GM23248 (cell line): ENCODE measurements around the gene CTBP2. TPM values are rescaled to one million over a fixed set of nuclear protein-coding genes. Genes with fewer than 3 reads are reported as not detected.

Experiments used
- DNase-seq: peaks from one replicate; pipeline ENCODE4 v3.0.0-alpha.2; 2015
- H2AFZ ChIP-seq: fragments of 200-600 bp; sonication (generic); 2 replicates; pipeline ENCODE4 v1.6.1; 2016; ENCODE audit warnings: antibody characterized with exemption
- H3F3A ChIP-seq: fragments of 200-600 bp; sonication (generic); 2 replicates; pipeline ENCODE4 v1.6.1; 2016; ENCODE audit warnings: mild to moderate bottlenecking, antibody characterized with exemption, mixed run types; ENCODE audit not compliant: insufficient read depth
- H3K27ac ChIP-seq: fragments of 200-600 bp; sonication (generic); 2 replicates; pipeline ENCODE4 v1.5.1; 2016; ENCODE audit warnings: mild to moderate bottlenecking
- H3K27me3 ChIP-seq: fragments of 200-600 bp; sonication (generic); replicated peaks from 2 replicates; pipeline ENCODE4 v1.6.1; 2016; ENCODE audit warnings: mild to moderate bottlenecking; ENCODE audit not compliant: insufficient read depth
- H3K36me3 ChIP-seq: fragments of 200-600 bp; sonication (generic); 2 replicates; pipeline ENCODE4 v1.6.1; 2016; ENCODE audit warnings: low read depth, mild to moderate bottlenecking
- H3K4me1 ChIP-seq: fragments of 200-600 bp; sonication (generic); 2 replicates; pipeline ENCODE4 v1.6.1; 2016; ENCODE audit warnings: mild to moderate bottlenecking; ENCODE audit not compliant: insufficient read depth
- H3K4me2 ChIP-seq: fragments of 200-600 bp; sonication (generic); one replicate; pipeline ENCODE4 v1.6.1; 2016; ENCODE audit warnings: mild to moderate bottlenecking; ENCODE audit not compliant: unreplicated experiment
- H3K4me3 ChIP-seq: fragments of 200-600 bp; sonication (generic); 2 replicates; pipeline ENCODE4 v1.5.1; 2016; ENCODE audit warnings: mild to moderate bottlenecking
- H3K79me2 ChIP-seq: fragments of 200-600 bp; sonication (generic); 2 replicates; pipeline ENCODE4 v1.6.1; 2016; ENCODE audit warnings: mild to moderate bottlenecking; ENCODE audit not compliant: insufficient read depth
- H3K9ac ChIP-seq: fragments of 200-600 bp; sonication (generic); 2 replicates; pipeline ENCODE4 v1.6.1; 2016; ENCODE audit warnings: mild to moderate bottlenecking
- H3K9me2 ChIP-seq: fragments of 200-600 bp; sonication (generic); 2 replicates; pipeline ENCODE4 v1.6.1; 2016; ENCODE audit warnings: mixed run types, mild to moderate bottlenecking, moderate library complexity; ENCODE audit not compliant: insufficient read depth
- H3K9me3 ChIP-seq: fragments of 200-600 bp; sonication (generic); one replicate; pipeline ENCODE4 v1.6.1; 2017; ENCODE audit warnings: low read depth
- H4K20me1 ChIP-seq: fragments of 200-600 bp; sonication (generic); 2 replicates; pipeline ENCODE4 v1.6.0; 2016; ENCODE audit not compliant: insufficient read depth
- EZH2 ChIP-seq: fragments of 200-600 bp; sonication (generic); IDR thresholded peaks from 2 replicates; pipeline ENCODE4 v1.6.1; 2018; ENCODE audit warnings: antibody characterized with exemption, mild to moderate bottlenecking; ENCODE audit not compliant: insufficient read depth, poor library complexity, severe bottlenecking
- EZH2phosphoT487 ChIP-seq: fragments of 200-600 bp; sonication (generic); IDR thresholded peaks from 2 replicates; pipeline ENCODE4 v1.6.1; 2018; ENCODE audit warnings: antibody characterized with exemption, moderate library complexity, mild to moderate bottlenecking, low read depth; ENCODE audit not compliant: insufficient read depth
- WGBS, 2 experiments: methylation state at CpG; one replicate each; pipeline ENCODE4 v1.1.6; 2015 to 2017; ENCODE audit warnings: low lambda C conversion rate in 2 of 2, low coverage in 1 of 2; ENCODE audit errors: missing lambda C conversion rate in 2 of 2; 5-methylcytosine and 5-hydroxymethylcytosine counted together
- in situ Hi-C: fragments of 300-500 bp; cut with MboI; formaldehyde crosslinking; loops from 2 replicates; pipeline ENCODE4 v1.15.0; 2020
- polyA plus RNA-seq: library from polyadenylated mRNA; unstranded; fragments of >200 nt; fragmentation: Nextera tagmentation; extraction: Ambion mirVana; gene quantifications from 2 replicates; pipeline ENCODE4 v1.2.1, GENCODE V29; 2016
- total RNA-seq: library from RNA; depleted of rRNA; stranded (reverse); fragments of >200 nt; shearing (Covaris generic); gene quantifications from 2 replicates; pipeline ENCODE4 v1.2.3, GENCODE V29; 2014

The CTBP2 gene
- total and polyA plus RNA-seq, 2 experiments from 2014 or later: 52.0 to 65.5 TPM

- 60 to 65% methylated on average over 5 of the region's 5 CpGs for WGBS, 2 experiments
- Histone ChIP-seq H2AFZ (no peak overlapping the region), H3K79me2 (no peaks in the 10 kb centered on the region), H4K20me1 (no peaks in the 10 kb centered on the region), H3K9ac (no peak overlapping the region), H3F3A (no peaks in the 10 kb centered on the region), H3K27me3 (no peaks in the 10 kb centered on the region; the same call in 1 of the 2 replicates), H3K36me3 (no peaks in the 10 kb centered on the region), H3K4me2 (no peak overlapping the region), H3K27ac (no peak overlapping the region), H3K9me3 (no peaks in the 10 kb centered on the region), H3K9me2 (no peaks in the 10 kb centered on the region), H3K4me1 (no peaks in the 10 kb centered on the region), H3K4me3 (no peak overlapping the region)
- DNase-seq: peak; percentile 42
- in situ Hi-C loops: no loop called here
- TF ChIP-seq EZH2phosphoT487: no peak
- TF ChIP-seq EZH2: no peak
Observed at GRCh38 chr10:125201108-125201524, 40.8 kb upstream of the CTBP2 start.

GRCh38 chr10:125200396-125200795 lies 40.0 kb upstream of the CTBP2 start:
- Histone ChIP-seq H3K27me3 (no peaks in the 10 kb centered on the region; the same call in 1 of the 2 replicates), H3F3A (no peaks in the 10 kb centered on the region), H3K27ac (no peak overlapping the region), H3K79me2 (no peaks in the 10 kb centered on the region), H3K9me3 (no peaks in the 10 kb centered on the region), H3K4me1 (no peaks in the 10 kb centered on the region), H3K4me2 (no peak overlapping the region), H3K9me2 (no peaks in the 10 kb centered on the region), H3K9ac (no peak overlapping the region), H3K4me3 (no peak overlapping the region), H3K36me3 (no peaks in the 10 kb centered on the region), H2AFZ (no peak overlapping the region), H4K20me1 (no peaks in the 10 kb centered on the region)
- no peak for DNase-seq
- TF ChIP-seq EZH2phosphoT487: no peak
- TF ChIP-seq EZH2: no peak
- WGBS, 2 experiments: 21 to 40% methylated on average over 3 of the region's 3 CpGs
- in situ Hi-C loops: no loop called here

- in situ Hi-C loops: no loop called here
- H3K79me2 ChIP-seq: no peaks in the 10 kb centered on the region
- H3K27me3 ChIP-seq: no peaks in the 10 kb centered on the region; the same call in 1 of the 2 replicates
- no peaks in the 10 kb centered on the region for H3F3A ChIP-seq
- DNase-seq: no peak
- no peak overlapping the region for H3K4me2 ChIP-seq
- no peaks in the 10 kb centered on the region for H3K4me1 ChIP-seq
- 86 to 95% methylated on average over 2 of the region's 2 CpGs for WGBS, 2 experiments
- no peak overlapping the region for H3K27ac ChIP-seq
- no peak overlapping the region for H2AFZ ChIP-seq
- no peaks in the 10 kb centered on the region for H3K36me3 ChIP-seq
- no peak overlapping the region for H3K4me3 ChIP-seq
- no peak overlapping the region for H3K9ac ChIP-seq
- H3K9me3 ChIP-seq: no peaks in the 10 kb centered on the region
- no peak for TF ChIP-seq EZH2phosphoT487
- TF ChIP-seq EZH2: no peak
- no peaks in the 10 kb centered on the region for H4K20me1 ChIP-seq
- no peaks in the 10 kb centered on the region for H3K9me2 ChIP-seq
Observed at GRCh38 chr10:125199270-125199669, 38.9 kb upstream of the CTBP2 start.

GRCh38 chr10:125194814-125195213 lies 34.5 kb upstream of the CTBP2 start:
- 76 to 77% methylated on average over 10 of the region's 10 CpGs for WGBS, 2 experiments
- Histone ChIP-seq H3K36me3 (no peaks in the 10 kb centered on the region), H3F3A (no peaks in the 10 kb centered on the region), H3K9ac (no peak overlapping the region), H4K20me1 (no peaks in the 10 kb centered on the region), H3K4me1 (no peaks in the 10 kb centered on the region), H3K27ac (no peak overlapping the region), H3K9me2 (no peaks in the 10 kb centered on the region), H3K9me3 (no peaks in the 10 kb centered on the region), H2AFZ (no peak overlapping the region), H3K79me2 (no peaks in the 10 kb centered on the region), H3K4me3 (no peak overlapping the region), H3K27me3 (no peaks in the 10 kb centered on the region; the same call in 1 of the 2 replicates), H3K4me2 (no peak overlapping the region)
- no peak for DNase-seq
- TF ChIP-seq EZH2 (no peak), EZH2phosphoT487 (no peak)
- in situ Hi-C loops: no loop called here

- H2AFZ ChIP-seq: no peak overlapping the region
- H4K20me1 ChIP-seq: no peaks in the 10 kb centered on the region
- TF ChIP-seq EZH2 (no peak), EZH2phosphoT487 (no peak)
- no peaks in the 10 kb centered on the region for H3K4me1 ChIP-seq
- H3K27me3 ChIP-seq: no peaks in the 10 kb centered on the region
- H3F3A ChIP-seq: no peaks in the 10 kb centered on the region
- in situ Hi-C loops: no loop called here
- no peak overlapping the region for H3K4me2 ChIP-seq
- DNase-seq: no peak
- H3K4me3 ChIP-seq: no peak overlapping the region
- no peaks in the 10 kb centered on the region for H3K36me3 ChIP-seq
- no peaks in the 10 kb centered on the region for H3K79me2 ChIP-seq
- no peak overlapping the region for H3K9ac ChIP-seq
- no peaks in the 10 kb centered on the region for H3K9me3 ChIP-seq
- 66 to 71% methylated on average over 11 of the region's 11 CpGs for WGBS, 2 experiments
- no peak overlapping the region for H3K27ac ChIP-seq
- H3K9me2 ChIP-seq: no peaks in the 10 kb centered on the region
Observed at GRCh38 chr10:125193306-125193877, 33.0 kb upstream of the CTBP2 start.
